Esophagus mucosa (tissue), 1 donor: ENCODE data around the gene NBAS. TPM values are rescaled to one million over a fixed set of nuclear protein-coding genes. Genes with fewer than 3 reads are reported as not detected.
"Not testable (repeated sequence)": the region's sequence is repeated elsewhere in the genome, so short reads cannot be mapped to it uniquely, and the experiment has no call there.

Experiments
- ATAC-seq: fragments of 200-7000 bp; cut with Tn5 transposase; one replicate; pipeline ENCODE4 v1.9.1; 2020
- total RNA-seq: library from RNA; stranded (reverse); gene quantifications from one replicate; pipeline ENCODE4 v1.2.4, GENCODE V29; 2023
- donor health status: DM: yes; HTN: yes; CAD: no.

The NBAS gene
- total RNA-seq, 1 donor from 2014 or later = 25.1 TPM

DNA sequence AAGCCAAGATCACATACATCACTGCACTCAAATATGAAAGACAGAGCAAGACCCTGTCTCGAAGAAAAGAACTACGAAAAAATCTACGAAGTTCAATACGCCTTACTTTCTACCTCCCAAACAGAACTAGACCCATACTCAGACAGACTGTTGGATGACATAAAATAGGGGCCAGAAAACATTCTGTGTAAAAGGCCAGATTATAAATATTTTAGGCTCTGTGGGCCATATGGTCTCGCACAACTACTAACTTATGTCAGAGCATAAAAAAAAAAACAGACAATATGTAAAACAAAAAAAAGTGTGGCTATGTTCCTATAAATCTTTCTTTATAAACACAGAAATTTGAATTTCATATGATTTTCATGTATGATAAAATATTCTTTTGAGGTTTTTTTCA, 40.8 kb downstream of the NBAS start:
- no peak for ATAC-seq

GRCh38 chr2:15518759-15519158, 42.4 kb downstream of the NBAS start:
- ATAC-seq = not testable (repeated sequence)

DNA sequence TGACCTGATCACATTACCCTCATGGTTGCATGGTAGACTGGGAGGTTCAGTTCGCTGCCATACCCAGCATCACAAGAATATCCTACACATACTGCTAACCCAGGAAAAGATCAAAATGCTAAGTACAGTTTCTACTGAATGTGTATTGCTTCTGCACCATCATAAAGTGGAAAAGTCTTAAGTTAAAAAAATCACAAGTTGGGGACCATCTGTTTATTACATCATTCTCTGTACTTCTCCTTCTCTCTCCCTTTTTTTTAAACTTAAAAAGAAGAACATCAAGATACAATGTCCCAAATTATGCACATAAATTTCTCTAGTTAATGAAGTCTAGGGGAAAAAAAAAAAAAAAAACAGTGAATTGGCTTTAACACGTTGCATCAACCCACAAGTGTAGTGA, 43.3 kb downstream of the NBAS start:
- no peak for ATAC-seq

DNA sequence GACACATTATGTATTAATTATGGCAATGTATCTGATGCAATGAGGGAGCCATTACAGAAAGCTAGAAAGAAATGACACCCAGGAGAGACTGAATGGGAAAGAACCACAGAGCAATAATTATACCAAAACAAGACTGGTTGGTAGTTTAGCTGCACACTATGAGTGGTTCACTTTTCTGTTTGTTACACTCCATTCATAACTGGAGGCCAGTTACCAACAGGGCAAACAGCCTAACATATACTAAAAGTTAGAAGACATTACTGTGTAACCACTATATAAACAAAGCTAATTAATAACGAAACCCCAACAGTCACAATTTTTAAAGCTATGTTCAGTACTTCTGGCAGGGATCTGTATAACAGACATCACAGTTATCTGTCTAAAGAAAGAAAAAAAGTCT, 49.4 kb downstream of the NBAS start:
- ATAC-seq = no peak

DNA sequence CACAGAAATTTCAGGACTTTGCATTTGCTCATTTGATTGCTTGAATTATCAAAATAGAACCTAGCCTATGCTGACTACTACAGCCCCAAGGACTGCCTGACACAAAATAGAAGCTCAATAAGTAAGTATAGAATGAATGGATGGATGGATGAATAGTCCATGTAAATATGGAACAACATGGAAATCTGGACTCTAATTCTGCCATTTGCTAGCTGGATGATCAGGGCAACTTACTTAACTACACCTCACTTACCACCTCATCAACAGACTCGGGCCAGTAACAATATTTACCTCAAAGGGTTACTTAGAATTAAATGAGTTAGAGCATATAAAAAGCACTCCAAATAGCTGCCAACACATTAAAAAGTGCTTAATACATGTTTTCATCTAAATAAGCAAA, 50.6 kb downstream of the NBAS start:
- ATAC-seq = no peak

- ATAC-seq = no peak
Observed at GRCh38 chr2:15510131-15510530, 51.0 kb downstream of the NBAS start.

GRCh38 chr2:15507697-15508096, 53.4 kb downstream of the NBAS start:
- ATAC-seq = no peak

GRCh38 chr2:15507061-15507460, 54.1 kb downstream of the NBAS start:
- ATAC-seq = no peak

- ATAC-seq = no peak
Observed at GRCh38 chr2:15506229-15506819, 54.8 kb downstream of the NBAS start.

GRCh38 chr2:15504882-15505663, 56.1 kb downstream of the NBAS start:
- no peak for ATAC-seq

DNA sequence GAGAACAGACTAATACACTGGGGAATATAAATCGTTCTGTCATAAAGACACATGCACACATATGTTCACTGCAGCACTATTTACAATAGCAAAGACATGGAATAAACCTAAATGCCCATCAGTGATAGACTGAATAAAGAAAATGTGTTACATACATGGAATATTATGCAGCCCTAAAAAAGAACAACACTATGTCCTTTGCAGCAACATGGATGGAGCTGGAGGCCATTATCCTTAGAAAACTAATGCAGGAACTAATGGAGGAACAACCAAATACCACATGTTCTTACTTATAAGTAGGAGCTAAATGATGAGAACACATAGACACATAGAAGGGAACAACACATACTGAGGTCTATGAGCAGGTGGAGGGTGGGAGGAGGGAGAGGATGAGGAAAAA, 61.9 kb downstream of the NBAS start:
- ATAC-seq = not testable (repeated sequence)

DNA sequence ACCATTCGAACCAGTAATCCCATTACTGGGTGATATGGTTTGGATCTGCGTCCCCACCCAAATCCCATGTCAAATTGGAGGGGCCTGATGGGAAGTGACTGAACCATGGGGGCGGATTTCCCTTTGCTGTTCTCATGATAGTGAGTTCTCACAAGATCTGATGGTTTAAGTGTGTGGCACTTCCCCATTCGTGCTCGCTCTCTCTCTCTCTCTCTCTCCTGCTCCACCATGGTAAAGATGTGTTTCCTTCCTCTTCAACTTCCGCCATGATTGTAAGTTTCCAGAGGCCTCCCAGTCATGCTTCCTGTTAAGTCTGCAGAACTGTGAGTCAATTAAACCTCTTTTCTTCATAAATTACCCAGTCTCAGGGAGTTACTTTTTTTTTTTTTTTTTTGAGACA, 62.6 kb downstream of the NBAS start:
- ATAC-seq = no peak

DNA sequence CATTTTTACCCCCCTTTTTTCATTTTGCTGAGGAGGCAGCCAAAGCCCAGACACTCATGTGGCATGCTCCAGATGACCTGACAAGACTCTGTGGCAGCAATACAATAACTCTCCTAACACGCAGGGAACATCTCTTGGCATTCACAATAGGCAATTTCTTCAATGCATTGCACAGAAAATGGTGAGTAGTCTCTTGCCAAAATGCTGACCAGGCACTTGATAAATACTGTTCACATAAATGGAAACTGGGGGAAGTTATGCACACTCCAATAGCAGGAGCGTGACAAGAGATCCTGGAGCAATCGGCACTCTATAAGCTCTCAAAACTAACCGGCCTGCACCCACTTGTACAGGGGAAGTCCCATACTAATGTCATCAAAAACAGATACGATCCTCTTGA, 66.3 kb downstream of the NBAS start:
- no peak for ATAC-seq

- ATAC-seq = no peak
Observed at GRCh38 chr2:15492773-15493325, 68.3 kb downstream of the NBAS start.

DNA sequence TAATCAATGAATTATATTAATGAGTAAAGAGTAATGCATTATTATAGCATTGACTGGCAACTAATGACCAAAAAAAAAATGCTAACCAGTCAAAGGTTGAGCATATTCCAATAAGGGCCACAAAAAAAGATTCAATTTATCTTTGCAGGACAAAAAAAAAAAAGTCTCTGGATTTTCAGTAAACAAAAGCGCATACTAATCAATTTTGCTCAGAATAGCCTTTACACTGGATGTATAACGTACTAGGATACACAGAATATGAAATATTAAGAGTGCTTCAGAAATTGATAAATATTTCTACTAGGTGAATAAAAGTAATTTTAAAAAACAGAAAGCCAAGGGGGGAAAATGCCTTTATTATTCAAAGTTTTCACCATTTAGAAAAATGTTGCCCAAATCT, 74.4 kb downstream of the NBAS start:
- ATAC-seq = no peak

DNA sequence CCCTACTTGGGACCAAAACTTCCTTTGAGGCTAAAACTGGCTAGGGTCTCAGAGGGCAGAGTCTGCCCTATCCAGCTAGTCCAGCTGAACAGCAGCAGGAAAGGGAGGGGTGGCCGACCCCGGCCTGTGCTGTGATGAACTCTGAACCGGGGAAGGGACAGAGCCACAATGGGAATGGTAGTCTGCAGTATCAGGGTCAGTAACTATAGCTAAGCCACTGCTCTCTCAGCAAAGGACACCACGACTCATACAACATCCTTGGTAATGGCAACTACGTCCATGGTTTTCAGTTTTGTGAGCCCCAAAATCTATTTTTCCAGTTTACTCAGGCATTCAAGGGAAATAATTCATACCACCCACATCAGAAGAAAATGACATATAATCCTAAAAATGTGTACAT, 75.2 kb downstream of the NBAS start:
- ATAC-seq = no peak

DNA sequence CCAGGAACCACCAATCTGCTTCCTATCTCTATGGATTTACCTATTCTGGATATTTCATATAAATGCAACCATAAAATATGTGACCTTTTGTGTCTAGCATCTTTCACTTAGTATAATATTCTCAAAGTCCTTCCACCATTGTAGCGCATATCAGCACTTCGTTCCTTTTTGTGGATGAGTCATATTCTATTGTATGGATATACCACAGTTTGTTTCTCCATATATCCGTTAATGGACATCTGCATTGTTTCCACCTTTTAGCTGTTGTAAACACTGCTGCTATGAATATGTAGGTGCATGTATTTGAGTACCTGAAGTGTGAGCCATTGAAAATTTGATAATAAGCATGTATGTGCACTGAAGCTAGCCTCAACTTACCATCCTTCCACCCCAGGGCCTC, 80.1 kb downstream of the NBAS start:
- no peak for ATAC-seq

DNA sequence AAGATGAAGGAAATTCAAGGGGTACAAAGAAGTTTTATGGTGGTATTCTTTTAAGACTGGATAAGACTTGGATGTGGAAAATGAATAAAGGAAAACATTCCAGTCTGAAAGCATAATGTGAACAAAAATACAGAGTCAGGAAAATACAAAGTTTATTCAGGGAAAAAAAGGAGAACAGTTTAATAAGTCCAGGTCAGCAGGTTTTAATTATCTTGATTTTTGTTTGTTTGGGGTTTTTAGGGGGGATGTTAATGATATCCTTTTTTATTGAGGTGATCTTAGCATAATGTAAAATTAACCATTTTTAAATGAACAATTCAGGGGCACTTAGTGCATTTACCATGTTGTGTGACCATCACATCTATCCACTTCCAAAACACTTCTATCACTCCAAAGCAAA, 80.6 kb downstream of the NBAS start:
- no peak for ATAC-seq

DNA sequence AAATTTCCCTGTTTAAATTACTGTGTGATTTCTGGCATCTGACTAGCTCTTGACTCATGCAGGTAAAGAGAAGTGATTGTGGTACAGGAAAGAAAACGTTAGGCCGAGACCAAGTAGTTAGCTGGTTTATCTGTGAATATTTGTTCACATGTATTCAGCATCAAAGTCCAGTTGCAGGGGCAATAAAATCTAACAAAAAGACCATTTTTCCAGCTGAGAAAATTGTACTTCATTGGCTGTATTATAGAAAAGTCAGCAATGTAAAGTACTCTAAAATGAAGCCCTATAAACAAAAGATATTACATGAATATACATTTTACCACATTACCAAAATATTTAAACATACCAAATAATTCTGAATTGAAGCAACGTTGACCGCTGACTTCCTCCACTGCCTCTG, 88.3 kb downstream of the NBAS start:
- ATAC-seq = no peak

DNA sequence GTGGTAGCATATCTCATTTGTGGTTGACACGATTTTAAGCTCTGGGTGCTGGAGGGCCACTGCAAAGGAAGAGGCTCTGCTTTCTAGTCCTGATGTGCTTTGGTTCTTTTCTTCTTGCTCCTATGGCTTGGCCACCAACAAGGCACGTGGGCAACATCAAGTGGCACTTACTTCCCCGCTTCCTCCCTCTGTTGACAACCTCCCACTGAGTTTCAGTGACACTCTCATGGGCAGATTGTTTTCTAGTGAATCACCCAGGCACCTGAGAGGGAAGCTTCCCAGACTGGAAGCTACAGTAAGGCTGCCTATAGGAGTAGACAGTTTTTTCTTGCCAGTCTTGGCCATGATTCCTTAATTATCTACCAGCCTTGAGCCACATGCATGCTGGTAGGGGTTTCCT, 89.0 kb downstream of the NBAS start:
- no peak for ATAC-seq

DNA sequence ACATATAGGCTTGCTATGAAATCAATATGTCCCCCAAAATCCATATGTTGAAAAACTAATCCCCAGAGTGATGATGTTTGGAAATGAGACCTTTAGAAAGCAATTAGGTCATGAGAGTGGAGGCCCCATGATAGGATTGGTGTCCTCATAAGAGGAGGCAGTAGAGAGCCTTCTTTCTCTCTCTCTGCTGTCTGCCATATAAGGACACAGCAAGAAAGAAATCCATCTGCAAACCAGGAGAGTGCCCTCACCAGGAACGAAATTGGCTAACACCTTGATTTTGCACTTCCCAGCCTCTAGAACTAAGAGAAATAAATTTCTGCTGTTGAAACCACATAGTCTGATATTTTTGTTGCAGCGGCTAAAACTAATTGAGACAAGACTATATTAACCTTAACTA, 89.5 kb downstream of the NBAS start:
- no peak for ATAC-seq

GRCh38 chr2:15460112-15460620, 101.0 kb downstream of the NBAS start:
- no peak for ATAC-seq

DNA sequence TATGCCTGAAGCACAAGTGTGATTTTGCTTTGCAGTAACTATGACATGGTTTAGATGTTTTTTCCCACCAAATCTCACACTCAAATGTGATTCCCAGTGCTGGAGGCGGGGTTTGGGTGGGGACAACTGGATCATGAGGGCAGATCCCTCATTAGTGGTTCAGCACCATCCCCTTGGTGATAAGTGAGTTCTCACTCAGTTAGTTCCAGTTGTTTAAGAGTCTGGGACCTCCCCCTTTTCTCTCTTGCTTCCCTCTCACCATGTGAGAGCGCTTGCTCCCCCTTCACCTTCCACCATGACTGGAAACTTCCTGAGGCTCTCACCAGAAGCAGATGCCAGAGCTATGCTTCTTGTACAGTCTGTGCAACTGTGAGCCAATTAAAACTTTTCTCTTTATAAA, 102.9 kb downstream of the NBAS start:
- ATAC-seq = no peak

- no peak for ATAC-seq
Observed at GRCh38 chr2:15457868-15458267, 103.3 kb downstream of the NBAS start.
